Liver (tissue), 9 donors: ENCODE measurements around the gene ACTN1. TPM values are rescaled to one million over a fixed set of nuclear protein-coding genes. Genes with fewer than 3 reads are reported as not detected.

Experiments used
- DNase-seq: peaks from one replicate; pipeline ENCODE4 v3.0.0-alpha.2; 2017; ENCODE audit warnings: low spot score
- H3K27ac ChIP-seq, 2 donors: one replicate each; pipeline ENCODE4 v1.7.0; 2013; ENCODE audit warnings: inconsistent platforms in 2 of 2, low read length in 2 of 2, control low read depth in 1 of 2, low read depth in 1 of 2, mild to moderate bottlenecking in 1 of 2
- H3K27me3 ChIP-seq, 4 donors: one replicate each; pipeline versions ENCODE4 v1.6.1 to v1.7.0; 2013; ENCODE audit warnings: low read length in 3 of 4, inconsistent platforms in 1 of 4, mild to moderate bottlenecking in 1 of 4, moderate library complexity in 1 of 4; ENCODE audit not compliant: control insufficient read depth in 4 of 4, insufficient read depth in 4 of 4
- H3K36me3 ChIP-seq, 4 donors: one replicate each; pipeline versions ENCODE4 v1.6.1 to v1.7.0; 2013; ENCODE audit warnings: low read length in 3 of 4, mild to moderate bottlenecking in 3 of 4, low read depth in 1 of 4, moderate library complexity in 1 of 4; ENCODE audit not compliant: control insufficient read depth in 4 of 4, insufficient read depth in 3 of 4
- H3K4me1 ChIP-seq, 4 donors: one replicate each; pipeline versions ENCODE4 v1.6.1 to v1.7.0; 2013; ENCODE audit warnings: low read length in 3 of 4, mild to moderate bottlenecking in 3 of 4, moderate library complexity in 1 of 4; ENCODE audit not compliant: control insufficient read depth in 4 of 4, insufficient read depth in 4 of 4
- H3K4me3 ChIP-seq, 3 donors: one replicate each; pipeline versions ENCODE4 v1.6.1 to v1.7.0; 2013; ENCODE audit warnings: low read length in 3 of 3, control low read depth in 1 of 3, low read depth in 1 of 3, mild to moderate bottlenecking in 1 of 3
- H3K9ac ChIP-seq, 2 donors: one replicate each; pipeline ENCODE4 v1.7.0; 2013; ENCODE audit warnings: low read length in 2 of 2, mild to moderate bottlenecking in 2 of 2, moderate library complexity in 2 of 2, control low read depth in 1 of 2, low read depth in 1 of 2
- H3K9me3 ChIP-seq, 4 donors: one replicate each; pipeline versions ENCODE4 v1.6.1 to v1.7.0; 2013; ENCODE audit warnings: low read length in 3 of 4; ENCODE audit not compliant: control insufficient read depth in 4 of 4
- ATF3 ChIP-seq: IDR thresholded peaks from 2 replicates; pipeline ENCODE4 v1.6.1; 2016; ENCODE audit warnings: antibody characterized with exemption
- EGR1 ChIP-seq, 2 donors: IDR thresholded peaks; 2 replicates each; pipeline ENCODE4 v1.6.1; 2016 to 2018; ENCODE audit warnings: antibody characterized with exemption in 2 of 2, low read depth in 2 of 2
- FOXA1 ChIP-seq: IDR thresholded peaks from 2 replicates; pipeline ENCODE4 v1.6.1; 2016; ENCODE audit warnings: antibody characterized with exemption
- FOXA2 ChIP-seq: IDR thresholded peaks from 2 replicates; pipeline ENCODE4 v1.6.1; 2016; ENCODE audit warnings: antibody characterized with exemption
- GABPA ChIP-seq, 2 donors: IDR thresholded peaks in 1 of 2; conservative IDR thresholded peaks in 1 of 2; 2 replicates each; pipeline ENCODE4 v1.6.1; 2016; ENCODE audit warnings: antibody characterized with exemption in 2 of 2, mild to moderate bottlenecking in 1 of 2, moderate library complexity in 1 of 2
- HNF4A ChIP-seq, 2 donors: conservative IDR thresholded peaks; 2 replicates each; pipeline ENCODE4 v1.6.1; 2016; ENCODE audit warnings: antibody characterized with exemption in 2 of 2, mild to moderate bottlenecking in 2 of 2
- HNF4G ChIP-seq: IDR thresholded peaks from 2 replicates; pipeline ENCODE4 v1.6.1; 2016; ENCODE audit warnings: antibody characterized with exemption
- JUND ChIP-seq, 2 donors: IDR thresholded peaks; 2 replicates each; pipeline ENCODE4 v1.6.1; 2016; ENCODE audit warnings: antibody characterized with exemption in 2 of 2
- MAX ChIP-seq: IDR thresholded peaks from 2 replicates; pipeline ENCODE4 v1.6.1; 2016; ENCODE audit warnings: antibody characterized with exemption
- NR2F2 ChIP-seq: IDR thresholded peaks from 2 replicates; pipeline ENCODE4 v1.6.1; 2016; ENCODE audit warnings: antibody characterized with exemption
- REST ChIP-seq: IDR thresholded peaks from 2 replicates; pipeline ENCODE4 v1.6.1; 2016; ENCODE audit warnings: antibody characterized with exemption, mild to moderate bottlenecking
- RXRA ChIP-seq, 2 donors: IDR thresholded peaks; 2 replicates each; pipeline ENCODE4 v1.6.1; 2017 to 2018; ENCODE audit warnings: antibody characterized with exemption in 2 of 2, mild to moderate bottlenecking in 1 of 2
- SP1 ChIP-seq: IDR thresholded peaks from 2 replicates; pipeline ENCODE4 v1.6.1; 2018; ENCODE audit warnings: antibody characterized with exemption, mild to moderate bottlenecking
- TAF1 ChIP-seq: conservative IDR thresholded peaks from 2 replicates; pipeline ENCODE4 v1.6.1; 2016; ENCODE audit warnings: antibody characterized with exemption, mild to moderate bottlenecking
- YY1 ChIP-seq: IDR thresholded peaks from 2 replicates; pipeline ENCODE4 v1.6.1; 2016; ENCODE audit warnings: antibody characterized with exemption, mild to moderate bottlenecking
- ZBTB33 ChIP-seq: IDR thresholded peaks from 2 replicates; pipeline ENCODE4 v1.6.1; 2016; ENCODE audit warnings: antibody characterized with exemption
- WGBS: extraction: QIAGEN DNeasy Blood & Tissue Kit; methylation state at CpG from one replicate; pipeline ENCODE4 v1.1.7; 2013; 5-methylcytosine and 5-hydroxymethylcytosine counted together
- polyA plus RNA-seq, 2 donors: library from polyadenylated mRNA; stranded (reverse) in 1 of 2; unstranded in 1 of 2; fragments of 200-250 nt in 1 of 2; fragments of >200 nt in 1 of 2; fragmentation: Nextera tagmentation in 1 of 2; extraction: Ambion mirVana in 1 of 2; gene quantifications; one replicate each; pipeline versions ENCODE4 v1.2.1 to v1.2.3, GENCODE V29; 2013 to 2015
- total RNA-seq, 2 donors: library from RNA; depleted of rRNA; stranded (reverse); fragments of >200 nt; gene quantifications; one replicate each; pipeline ENCODE4 v1.2.3, GENCODE V29; 2014
- donor health status: healthy.
- donor health status: healthy.
- donor health status: healthy.
- donor health status: healthy.
- donor health status: healthy.

Gene ACTN1
- total and polyA plus RNA-seq, 4 donors, result 36.2 to 100 (median 63.1) TPM

GRCh38 chr14:68949601-68949965 lies 29.5 kb downstream of the ACTN1 start:
- Histone ChIP-seq H3K27ac (no peak overlapping the region), H3K36me3 (no peaks in the 10 kb centered on the region), H3K9ac (no peak overlapping the region), H3K4me3 (no peak overlapping the region), H3K27me3 (no peaks in the 10 kb centered on the region), H3K4me1 (peaks cover 28 to 57% (median 39%) of the 10 kb centered on the region in 4 donors), H3K9me3 (no peaks in the 10 kb centered on the region)
- 76% methylated on average over 2 of the region's 2 CpGs for WGBS
- no peak for DNase-seq
- TF ChIP-seq HNF4G (no peak), SP1 (no peak), HNF4A (conservative IDR thresholded peaks at IDR 0.05) (no peak), MAX (no peak), TAF1 (no peak), FOXA1 (no peak), REST (no peak), YY1 (no peak), EGR1 (IDR thresholded peaks at IDR 0.05; ENCODE audit: low read depth in 2 of 2) (no peak), RXRA (IDR thresholded peaks at IDR 0.05) (no peak), ATF3 (no peak), JUND (IDR thresholded peaks at IDR 0.05) (no peak), NR2F2 (no peak), FOXA2 (no peak)

GRCh38 chr14:68948686-68949600 lies 30.2 kb downstream of the ACTN1 start:
- no peak for DNase-seq
- peaks cover 28 to 57% (median 39%) of the 10 kb centered on the region in 4 donors for H3K4me1 ChIP-seq
- TF ChIP-seq HNF4A (conservative IDR thresholded peaks at IDR 0.05), result no peak
- no peak for TF ChIP-seq ZBTB33
- TF ChIP-seq RXRA (IDR thresholded peaks at IDR 0.05), result no peak
- no peak for TF ChIP-seq JUND (IDR thresholded peaks at IDR 0.05)
- TF ChIP-seq HNF4G, result no peak
- TF ChIP-seq REST, result no peak
- TF ChIP-seq TAF1, result no peak
- no peak for TF ChIP-seq ATF3
- no peak for TF ChIP-seq GABPA (IDR thresholded peaks at IDR 0.05 in 1 of 2, conservative IDR thresholded peaks at IDR 0.05 in 1 of 2)
- TF ChIP-seq YY1, result no peak
- H3K36me3 ChIP-seq, result no peaks in the 10 kb centered on the region
- 74% methylated on average over 12 of the region's 12 CpGs for WGBS
- no peaks in the 10 kb centered on the region for H3K27me3 ChIP-seq
- no peak overlapping the region for H3K4me3 ChIP-seq
- H3K9me3 ChIP-seq, result no peaks in the 10 kb centered on the region
- H3K9ac ChIP-seq, result no peak overlapping the region
- H3K27ac ChIP-seq, result no peak overlapping the region
